Upper lobe of left lung (tissue), 6 donors: ENCODE results near the gene MCEMP1. TPM values are rescaled to one million over a fixed set of nuclear protein-coding genes. Genes with fewer than 3 reads are reported as not detected.
A peak's percentile ranks its signal among the peaks of the same experiment; 100 is the strongest.

Experiments
- ATAC-seq, 2 donors: fragments of 200-7000 bp; cut with Tn5 transposase; one replicate each; pipeline ENCODE4 v1.9.1; 2022; ENCODE audit warnings: mild to moderate bottlenecking in 2 of 2, moderate library complexity in 2 of 2; ENCODE audit not compliant: low FRiP score in 2 of 2
- DNase-seq, 2 donors: peaks; one replicate each; pipeline ENCODE4 v3.0.0-alpha.2; 2019 to 2020
- H3K27ac ChIP-seq, 4 donors: fragments of 200-600 bp; sonication (generic); one replicate each; pipeline ENCODE4 v1.5.1; 2016 to 2019
- H3K27me3 ChIP-seq, 4 donors: fragments of 200-600 bp; sonication (generic); one replicate each; pipeline ENCODE4 v1.5.1; 2017 to 2019
- H3K36me3 ChIP-seq, 4 donors: fragments of 200-600 bp; sonication (generic); one replicate each; pipeline ENCODE4 v1.5.1; 2016 to 2019
- H3K4me1 ChIP-seq, 4 donors: fragments of 200-600 bp; sonication (generic); one replicate each; pipeline ENCODE4 v1.5.1; 2018 to 2019
- H3K4me3 ChIP-seq, 4 donors: fragments of 200-600 bp; sonication (generic); one replicate each; pipeline ENCODE4 v1.5.1; 2017 to 2019; ENCODE audit warnings: mild to moderate bottlenecking in 2 of 4, moderate library complexity in 1 of 4
- H3K9me3 ChIP-seq, 4 donors: fragments of 200-600 bp; sonication (generic); one replicate each; pipeline ENCODE4 v1.5.1; 2018 to 2019
- CTCF ChIP-seq, 6 experiments: fragments of 450-650 bp in 4 of 6; fragments of 200-600 bp in 2 of 6; sonication (generic) in 2 of 6; IDR thresholded peaks; one replicate each; pipeline ENCODE4 v1.5.1; 2016 to 2019; ENCODE audit warnings: antibody characterized with exemption in 6 of 6
- EP300 ChIP-seq, 4 donors: sonication (generic); formaldehyde crosslinking; IDR thresholded peaks; one replicate each; pipeline ENCODE4 v1.5.1; 2017; ENCODE audit warnings: antibody characterized with exemption in 4 of 4, control low read depth in 2 of 4
- POLR2A ChIP-seq, 4 donors: fragments of 450-650 bp; IDR thresholded peaks; one replicate each; pipeline ENCODE4 v1.5.1; 2016 to 2017; ENCODE audit warnings: antibody characterized with exemption in 4 of 4, mild to moderate bottlenecking in 2 of 4
- POLR2AphosphoS5 ChIP-seq, 2 donors: sonication (generic); formaldehyde crosslinking; IDR thresholded peaks; one replicate each; pipeline ENCODE4 v1.5.1; 2017; ENCODE audit warnings: antibody characterized with exemption in 2 of 2
- WGBS, 2 donors: methylation state at CpG; one replicate each; pipeline ENCODE4 v1.1.5; 2017 to 2018; 5-methylcytosine and 5-hydroxymethylcytosine counted together
- total RNA-seq, 6 donors: library from RNA; depleted of rRNA in 4 of 6; stranded (reverse); fragments of >200 nt in 4 of 6; gene quantifications; one replicate each; pipeline versions ENCODE4 v1.1.0 to v1.2.1, GENCODE V29; 2016 to 2021
- donor health status: DM: no; HTN: no; CAD: no; lungs with moderate emphysema.
- donor health status: DM: no; HTN: yes; CAD: no; lungs with severe emphysema.

Gene MCEMP1
- total RNA-seq, 6 donors from 2014 or later: 9.4 to 160 (median 36.6) TPM

DNA sequence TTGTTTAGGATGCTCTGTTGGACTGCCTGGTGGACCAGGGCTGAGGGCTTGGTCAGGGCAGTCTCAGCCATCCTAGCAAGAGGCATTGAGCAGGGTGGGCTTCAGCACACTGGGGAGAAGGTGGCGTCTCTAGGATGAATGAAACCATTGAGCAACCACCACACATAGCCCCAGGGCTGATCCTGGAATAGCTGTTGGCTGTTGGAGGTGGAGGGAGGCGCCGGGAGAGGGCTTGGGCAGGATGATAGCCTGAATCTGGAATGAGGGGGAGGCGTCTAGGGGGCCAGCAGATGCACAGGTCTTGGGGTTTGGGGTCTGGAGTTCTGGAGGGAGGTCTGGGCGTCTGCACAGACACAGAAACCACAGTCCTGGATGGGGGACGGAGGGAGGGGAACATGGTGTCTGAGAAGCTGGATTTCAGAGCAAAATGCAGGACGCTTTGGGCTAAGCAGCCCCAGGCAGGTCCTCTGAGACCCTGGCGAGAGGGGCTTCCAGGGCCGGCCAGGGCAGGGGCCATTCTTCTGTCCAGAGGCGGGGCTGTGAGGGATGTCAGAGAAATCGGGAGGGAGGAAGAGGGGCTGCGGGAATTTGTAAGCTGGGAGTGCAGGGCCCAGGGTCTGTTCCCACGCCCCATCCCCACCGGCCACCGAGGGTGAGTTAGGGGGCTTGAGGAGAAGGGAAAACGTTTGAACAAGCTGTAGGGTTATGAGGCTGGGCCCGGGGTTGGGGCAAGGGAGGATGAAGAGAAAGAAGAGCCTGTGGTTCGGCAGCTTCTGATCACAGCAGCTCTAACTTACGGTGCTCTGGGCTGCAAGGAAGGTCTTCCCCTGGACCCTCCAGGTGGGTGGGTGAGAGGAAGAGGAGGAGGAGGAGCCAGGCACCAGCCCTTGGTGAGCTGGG lies 8.9 kb downstream of the MCEMP1 start:
- H3K36me3 ChIP-seq: peaks cover 0 to 33% (median 21%) of the 10 kb centered on the region in 4 donors
- ATAC-seq (no peak), DNase-seq (peak in 1 of 2 donors; percentile 45)
- TF ChIP-seq CTCF (IDR thresholded peaks at IDR 0.05) (no peak), EP300 (IDR thresholded peaks at IDR 0.05) (no peak), POLR2AphosphoS5 (IDR thresholded peaks at IDR 0.05) (no peak), POLR2A (IDR thresholded peaks at IDR 0.05) (no peak)
- peaks cover 6 to 20% (median 12%) of the 10 kb centered on the region in 4 donors for H3K4me1 ChIP-seq
- no peaks in the 10 kb centered on the region for H3K9me3 ChIP-seq
- H3K4me3 ChIP-seq: no peak overlapping the region
- WGBS, 2 donors: 61 to 71% methylated on average over 19 of the region's 19 CpGs
- no peaks in the 10 kb centered on the region for H3K27me3 ChIP-seq
- H3K27ac ChIP-seq: no peak overlapping the region

- Histone ChIP-seq H3K36me3 (peaks cover 0 to 31% (median 20%) of the 10 kb centered on the region in 4 donors), H3K4me1 (peaks cover 0 to 9% (median 4%) of the 10 kb centered on the region in 4 donors), H3K27me3 (no peaks in the 10 kb centered on the region), H3K27ac (no peak overlapping the region), H3K4me3 (no peak overlapping the region), H3K9me3 (no peaks in the 10 kb centered on the region)
- no peak for TF ChIP-seq POLR2AphosphoS5 (IDR thresholded peaks at IDR 0.05)
- no peak for TF ChIP-seq CTCF (IDR thresholded peaks at IDR 0.05)
- TF ChIP-seq EP300 (IDR thresholded peaks at IDR 0.05): no peak
- no peak for TF ChIP-seq POLR2A (IDR thresholded peaks at IDR 0.05)
- DNase-seq: peak in 1 of 2 donors; percentile 54
- ATAC-seq: peak in 1 of 2 donors; percentile 12
- 86 to 94% methylated on average over 9 to 11 of the region's 12 CpGs for WGBS, 2 donors
Measured at GRCh38 chr19:7687177-7687576, 10.3 kb downstream of the MCEMP1 start.

DNA sequence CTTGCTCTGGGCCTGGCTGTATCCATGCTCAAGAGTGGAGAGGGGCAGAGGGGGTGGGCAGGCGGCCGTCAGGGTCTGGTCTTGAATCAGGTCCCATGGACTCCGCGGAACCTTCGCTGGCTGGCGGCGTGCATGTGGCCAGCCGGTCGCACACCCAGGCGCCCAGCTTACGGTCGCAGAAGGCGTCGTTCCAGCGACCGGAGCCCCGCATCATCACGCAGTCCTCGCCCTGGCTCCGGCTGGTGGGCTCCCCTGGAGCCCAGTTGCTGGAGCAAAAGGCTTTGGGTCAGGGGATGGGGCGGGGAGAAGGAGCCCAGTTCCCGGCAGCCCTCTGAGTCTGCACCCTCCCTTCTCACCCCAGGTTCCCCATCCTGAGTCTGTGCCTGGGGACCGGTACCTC lies 12.3 kb downstream of the MCEMP1 start:
- DNase-seq (peak in 1 of 2 donors; percentile 71), ATAC-seq (no peak)
- Histone ChIP-seq H3K4me3 (no peak overlapping the region), H3K27me3 (no peaks in the 10 kb centered on the region), H3K27ac (no peak overlapping the region), H3K9me3 (no peaks in the 10 kb centered on the region), H3K36me3 (peaks cover 0 to 11% (median 6%) of the 10 kb centered on the region in 4 donors), H3K4me1 (no peaks in the 10 kb centered on the region)
- TF ChIP-seq EP300 (IDR thresholded peaks at IDR 0.05) (no peak), CTCF (IDR thresholded peaks at IDR 0.05) (no peak), POLR2AphosphoS5 (IDR thresholded peaks at IDR 0.05) (no peak), POLR2A (IDR thresholded peaks at IDR 0.05) (no peak)
- WGBS, 2 donors: 37 to 44% methylated on average over 17 to 23 of the region's 23 CpGs

DNA sequence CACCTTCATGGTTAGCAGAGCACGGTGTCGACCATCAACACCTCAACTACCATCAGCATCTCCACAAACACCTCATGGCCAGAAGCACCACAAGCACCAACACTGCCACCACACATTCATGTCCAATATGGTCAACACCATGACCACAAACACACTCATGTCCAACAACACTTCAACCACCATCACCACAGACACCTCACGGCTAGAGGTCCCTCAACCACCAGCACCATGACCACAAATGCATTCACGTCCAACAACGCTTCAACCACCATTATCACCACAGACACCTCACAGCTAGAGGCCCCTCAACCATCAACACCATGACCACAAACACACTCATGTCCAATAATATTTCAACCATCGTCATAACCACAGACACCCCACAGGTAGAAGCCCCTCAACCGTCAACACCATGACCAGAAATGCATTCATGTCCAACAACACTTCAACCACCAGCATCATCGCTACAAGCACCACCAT lies 13.9 kb downstream of the MCEMP1 start:
- TF ChIP-seq POLR2A (IDR thresholded peaks at IDR 0.05) (no peak), CTCF (IDR thresholded peaks at IDR 0.05) (no peak), EP300 (IDR thresholded peaks at IDR 0.05) (no peak), POLR2AphosphoS5 (IDR thresholded peaks at IDR 0.05) (no peak)
- no peaks in the 10 kb centered on the region for H3K36me3 ChIP-seq
- 76 to 85% methylated on average over 8 of the region's 8 CpGs for WGBS, 2 donors
- no peaks in the 10 kb centered on the region for H3K4me1 ChIP-seq
- ATAC-seq: no peak
- H3K27ac ChIP-seq: no peak overlapping the region
- no peak for DNase-seq
- no peaks in the 10 kb centered on the region for H3K27me3 ChIP-seq
- no peaks in the 10 kb centered on the region for H3K9me3 ChIP-seq
- H3K4me3 ChIP-seq: no peak overlapping the region
